Activated naive CD4-positive, alpha-beta T cell treated with anti-CD3 and anti-CD28 coated beads for 36 hours (primary cell): ENCODE results near the gene ROCK2. TPM values are rescaled to one million over a fixed set of nuclear protein-coding genes. Genes with fewer than 3 reads are reported as not detected.

ENCODE experiments used
- CTCF ChIA-PET: fragments of 350-600 bp; sonication (Branson Sonifier 250); formaldehyde crosslinking; loops from one replicate; lab custom pipeline; 2021; ENCODE audit warnings: antibody characterized with exemption; lab: Charles Lee
- DNase-seq: peaks from one replicate; pipeline ENCODE4 v3.0.0-alpha.2; 2020
- H3K27ac Mint-ChIP-seq: one replicate; pipeline ENCODE4 v1.8.0; 2021; ENCODE audit warnings: mild to moderate bottlenecking, mixed read lengths
- H3K27me3 Mint-ChIP-seq: one replicate; pipeline ENCODE4 v1.8.0; 2021; ENCODE audit warnings: low read depth, mixed read lengths
- H3K36me3 Mint-ChIP-seq: one replicate; pipeline ENCODE4 v1.8.0; 2021; ENCODE audit warnings: low read depth, mixed read lengths
- H3K4me1 Mint-ChIP-seq: one replicate; pipeline ENCODE4 v1.8.0; 2021; ENCODE audit warnings: low read depth, mixed read lengths
- H3K4me3 Mint-ChIP-seq: one replicate; pipeline ENCODE4 v1.8.0; 2021; ENCODE audit warnings: mild to moderate bottlenecking, moderate library complexity, mixed read lengths
- H3K9me3 Mint-ChIP-seq: one replicate; pipeline ENCODE4 v1.8.0; 2021; ENCODE audit warnings: mixed read lengths
- intact Hi-C: fragments of 100-400 bp; cut with micrococcal nuclease; formaldehyde crosslinking; loops from one replicate; pipeline ENCODE4 v1.15.1; 2023
- total RNA-seq, 2 experiments: library from RNA; stranded (reverse); gene quantifications; one replicate each; pipeline ENCODE4 v1.2.3, GENCODE V29; 2021

Gene ROCK2
- total RNA-seq, 2 experiments from 2014 or later: 8.4 to 9.4 TPM

DNA sequence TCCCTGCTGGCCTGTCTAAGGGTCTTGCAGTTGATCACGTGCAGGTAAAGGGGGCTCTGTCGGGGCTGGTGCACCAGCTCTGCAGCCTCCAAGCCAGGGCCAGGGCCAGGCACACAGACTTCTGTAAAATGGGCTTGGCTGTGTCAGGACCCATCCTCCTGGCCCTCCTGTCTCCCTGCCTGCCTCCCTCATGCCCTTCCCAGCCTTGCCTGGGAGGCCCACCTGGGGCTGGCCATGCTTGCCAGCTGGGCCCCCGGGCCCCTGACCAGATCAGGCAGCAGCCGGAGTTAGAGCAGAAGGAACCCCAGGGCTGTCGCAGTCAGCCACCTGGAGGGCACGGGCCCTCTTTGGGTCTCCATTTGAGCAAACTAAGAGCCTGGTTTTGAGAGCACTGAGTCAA, 187.1 kb downstream of the ROCK2 start:
- DNase-seq: no peak
- Mint-ChIP-seq H3K4me1 (peaks cover 25% of the 10 kb centered on the region), H3K27me3 (no peaks in the 10 kb centered on the region), H3K36me3 (no peaks in the 10 kb centered on the region), H3K4me3 (peak overlapping the region; percentile 39), H3K27ac (no peak overlapping the region), H3K9me3 (no peaks in the 10 kb centered on the region)
- intact Hi-C loops: no loop called here
- CTCF ChIA-PET: interaction anchor here (4.5 kb wide), 1 partner anchor 25 kb away, joined by 30 read pairs; a partner anchor contains a TSS

DNA sequence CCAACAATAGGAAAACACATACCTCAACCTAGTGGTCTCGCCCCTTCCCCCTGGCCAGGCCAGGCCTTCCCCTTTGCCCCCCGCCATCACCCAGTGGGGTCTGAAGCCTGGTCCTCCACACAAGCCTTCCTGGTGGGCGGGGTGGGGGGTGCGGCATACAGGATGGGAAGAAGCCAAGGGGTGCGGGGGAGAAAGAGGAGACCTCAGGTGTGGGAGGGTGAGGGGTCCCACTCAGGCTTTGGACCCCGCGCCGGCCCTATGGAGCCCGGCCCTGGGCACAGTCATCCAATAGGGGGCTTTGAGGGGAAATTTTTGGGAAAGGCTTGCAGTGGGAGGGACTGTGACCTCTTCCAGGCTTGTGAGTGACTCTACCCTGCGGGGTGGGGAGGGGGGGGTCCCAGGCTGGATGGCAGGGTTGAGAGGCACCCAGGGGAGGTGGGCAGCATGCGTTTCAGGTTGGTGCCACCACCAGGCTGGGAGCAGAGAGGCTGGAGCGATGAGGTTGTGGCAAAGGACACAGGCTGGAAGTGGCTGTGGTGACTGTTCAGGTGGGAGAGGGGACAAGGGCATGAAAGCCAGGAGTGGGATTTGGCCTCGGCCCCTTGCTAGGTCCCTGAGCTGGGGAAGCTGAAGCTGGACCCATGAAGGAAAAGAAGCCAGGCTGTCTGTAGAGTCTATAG, 187.9 kb downstream of the ROCK2 start:
- intact Hi-C loops: no loop called here
- H3K4me1 Mint-ChIP-seq: peaks cover 22% of the 10 kb centered on the region
- H3K9me3 Mint-ChIP-seq: no peaks in the 10 kb centered on the region
- H3K27me3 Mint-ChIP-seq: no peaks in the 10 kb centered on the region
- H3K27ac Mint-ChIP-seq: no peak overlapping the region
- CTCF ChIA-PET: interaction anchor here (4.5 kb wide), 1 partner anchor 24 kb away, joined by 30 read pairs; a partner anchor contains a TSS
- no peak for DNase-seq
- peak overlapping the region; percentile 69 for H3K4me3 Mint-ChIP-seq
- H3K36me3 Mint-ChIP-seq: no peaks in the 10 kb centered on the region

DNA sequence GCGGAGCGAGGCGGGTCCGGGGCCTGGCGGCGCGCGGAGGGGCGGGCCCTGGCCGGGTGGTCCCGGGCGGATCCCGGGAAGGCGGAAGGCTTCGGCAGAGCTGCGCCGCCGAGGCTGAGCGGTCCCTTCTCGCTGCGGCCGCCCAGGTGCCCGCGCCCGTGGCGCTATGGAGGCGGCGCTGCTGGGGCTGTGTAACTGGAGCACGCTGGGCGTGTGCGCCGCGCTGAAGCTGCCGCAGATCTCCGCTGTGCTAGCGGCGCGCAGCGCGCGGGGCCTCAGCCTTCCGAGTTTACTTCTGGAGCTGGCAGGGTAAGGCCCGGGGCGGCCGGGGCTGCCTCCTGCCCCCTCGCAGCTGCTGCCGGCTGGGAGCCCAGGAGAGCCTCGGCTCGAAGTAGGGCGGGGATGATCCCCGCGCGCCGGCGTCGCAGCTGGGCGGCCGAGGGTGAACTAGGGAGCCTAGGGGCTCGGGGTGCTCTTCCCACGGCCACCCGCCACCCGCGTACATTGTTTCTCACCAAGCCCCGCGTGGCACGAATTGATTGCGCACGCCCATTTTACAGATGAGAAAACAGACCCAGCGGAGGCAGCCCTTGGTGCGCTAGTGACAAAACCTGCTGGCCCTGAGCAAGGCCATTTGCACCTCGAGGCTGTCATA, 188.9 kb downstream of the ROCK2 start, which contains the start of gene SLC66A3:
TSS of gene SLC66A3 (plus strand) at position 87 of the 655 bp plus-strand sequence. CDS start at position 167, 80 bp downstream.
- Mint-ChIP-seq H3K27me3 (no peaks in the 10 kb centered on the region), H3K4me3 (peak within 1 kb of the TSS; percentile 76), H3K9me3 (no peaks in the 10 kb centered on the region), H3K27ac (peak within 1 kb of the TSS; percentile 61), H3K36me3 (no peaks in the 10 kb centered on the region), H3K4me1 (peaks cover 15% of the 10 kb centered on the region)
- intact Hi-C loops: loop anchor here (1.0 to 2.0 kb wide), 8 partner anchors 23 to 591 kb away; partner anchors contain the start of genes E2F6, LPIN1, PDIA6 and ROCK2
- peak; percentile 73 for DNase-seq
- CTCF ChIA-PET: interaction anchor here (0.6 to 4.5 kb wide), 4 partner anchors 13 to 207 kb away, joined by 3 to 30 read pairs (median 4); a partner anchor contains a TSS

DNA sequence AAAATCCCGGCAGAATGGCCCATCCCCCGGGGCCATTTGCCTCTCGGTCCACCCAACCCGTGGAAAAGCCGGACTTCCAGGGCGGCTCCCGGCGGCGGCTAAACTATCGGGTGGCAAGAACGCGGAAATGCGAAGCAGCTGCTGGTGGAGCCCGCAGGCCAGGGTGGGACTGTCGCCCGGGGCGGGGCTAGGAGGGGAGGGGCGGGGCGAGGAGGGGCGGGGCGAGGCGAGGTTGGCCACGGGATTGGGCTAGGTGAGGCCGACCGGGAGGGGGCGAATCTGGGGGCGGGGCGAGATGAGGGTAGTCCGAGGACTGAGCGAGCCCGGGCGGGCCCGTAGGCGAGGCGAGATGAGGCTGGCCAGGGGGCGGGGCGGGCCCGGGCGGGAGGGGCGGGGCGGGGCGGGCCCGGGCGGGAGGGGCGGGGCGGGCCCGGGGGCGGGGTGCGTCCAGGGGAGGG, 189.5 kb downstream of the ROCK2 start:
- peak overlapping the region; percentile 61 for H3K27ac Mint-ChIP-seq
- H3K4me1 Mint-ChIP-seq: peaks cover 9% of the 10 kb centered on the region
- peak; percentile 99 for DNase-seq
- H3K36me3 Mint-ChIP-seq: no peaks in the 10 kb centered on the region
- intact Hi-C loops: loop anchor here (1.0 to 2.0 kb wide), 8 partner anchors 23 to 592 kb away; partner anchors contain the start of genes E2F6, LPIN1, PDIA6 and ROCK2
- H3K4me3 Mint-ChIP-seq: peak overlapping the region; percentile 76
- CTCF ChIA-PET: interaction anchor here (1.0 to 4.5 kb wide), 2 partner anchors 13 to 22 kb away, joined by 3 to 30 read pairs; a partner anchor contains a TSS
- no peaks in the 10 kb centered on the region for H3K9me3 Mint-ChIP-seq
- no peaks in the 10 kb centered on the region for H3K27me3 Mint-ChIP-seq

GRCh38 chr2:11154016-11154922, 190.2 kb downstream of the ROCK2 start:
- Mint-ChIP-seq H3K27me3 (no peaks in the 10 kb centered on the region), H3K9me3 (no peaks in the 10 kb centered on the region), H3K36me3 (no peaks in the 10 kb centered on the region), H3K4me3 (peak overlapping the region; percentile 76), H3K4me1 (peaks cover 9% of the 10 kb centered on the region), H3K27ac (peak overlapping the region; percentile 61)
- CTCF ChIA-PET: interaction anchor here (1.2 to 4.5 kb wide), 2 partner anchors 10 to 22 kb away, joined by 4 to 30 read pairs; a partner anchor contains a TSS
- peak; percentile 22 for DNase-seq
- intact Hi-C loops: loop anchor here (2.0 kb wide), 2 partner anchors 47 to 593 kb away; partner anchors contain the start of gene LPIN1

GRCh38 chr2:11152591-11152990, 191.8 kb downstream of the ROCK2 start:
- Mint-ChIP-seq H3K27ac (no peak overlapping the region), H3K36me3 (no peaks in the 10 kb centered on the region), H3K4me1 (peaks cover 9% of the 10 kb centered on the region), H3K27me3 (no peaks in the 10 kb centered on the region), H3K4me3 (no peak overlapping the region), H3K9me3 (no peaks in the 10 kb centered on the region)
- intact Hi-C loops: no loop called here
- DNase-seq: no peak
- CTCF ChIA-PET: interaction anchor here (1.2 kb wide), 1 partner anchor 20 kb away, joined by 6 read pairs; a partner anchor contains a TSS

DNA sequence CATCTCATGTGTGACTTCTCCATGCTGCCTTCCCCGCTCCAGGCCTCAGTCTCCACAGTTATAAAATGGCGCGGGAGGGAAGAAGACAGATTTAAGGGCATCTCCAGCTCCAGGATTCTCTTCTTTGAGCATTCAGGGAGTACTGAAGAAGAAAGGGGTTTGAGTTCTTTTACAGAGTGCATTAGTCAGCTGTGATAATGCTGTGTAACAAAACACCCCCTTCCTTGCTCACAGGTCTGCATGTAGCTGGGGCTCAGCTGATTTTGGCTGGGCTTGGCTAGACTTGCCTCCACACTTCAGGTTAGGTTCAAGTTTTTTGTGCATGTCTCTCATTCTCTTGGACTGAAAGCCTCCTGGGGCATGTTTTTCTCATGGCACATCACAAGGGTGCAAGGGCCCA, 197.2 kb downstream of the ROCK2 start:
- H3K27ac Mint-ChIP-seq: no peak overlapping the region
- H3K27me3 Mint-ChIP-seq: no peaks in the 10 kb centered on the region
- no peak for DNase-seq
- no peaks in the 10 kb centered on the region for H3K4me1 Mint-ChIP-seq
- intact Hi-C loops: no loop called here
- CTCF ChIA-PET: no interaction called here
- no peak overlapping the region for H3K4me3 Mint-ChIP-seq
- no peaks in the 10 kb centered on the region for H3K36me3 Mint-ChIP-seq
- peaks cover 5% of the 10 kb centered on the region for H3K9me3 Mint-ChIP-seq

DNA sequence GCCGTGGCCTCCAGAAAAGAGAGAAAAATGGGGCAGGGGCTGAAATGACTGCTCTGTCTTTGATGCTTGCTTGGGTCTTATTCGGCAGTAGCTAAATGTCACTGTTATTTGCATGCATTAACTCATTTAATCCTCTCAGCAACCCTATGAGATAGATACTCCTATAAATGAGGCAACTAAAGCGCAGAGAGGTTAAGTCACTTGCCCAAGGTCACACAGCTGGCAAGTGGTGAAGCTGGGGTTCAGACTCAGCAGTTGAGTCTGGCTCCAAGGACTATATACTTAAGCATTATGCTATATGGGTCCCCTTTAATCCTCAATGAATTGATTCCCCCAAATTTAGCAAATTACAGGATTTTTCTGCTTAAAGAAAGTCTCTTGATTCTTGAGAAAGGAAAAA, 198.4 kb downstream of the ROCK2 start:
- Mint-ChIP-seq H3K36me3 (no peaks in the 10 kb centered on the region), H3K4me3 (no peak overlapping the region), H3K4me1 (no peaks in the 10 kb centered on the region), H3K27ac (no peak overlapping the region), H3K9me3 (peaks cover 5% of the 10 kb centered on the region), H3K27me3 (no peaks in the 10 kb centered on the region)
- intact Hi-C loops: no loop called here
- CTCF ChIA-PET: no interaction called here
- DNase-seq: no peak

GRCh38 chr2:11145350-11145749, 199.1 kb downstream of the ROCK2 start:
- Mint-ChIP-seq H3K9me3 (peaks cover 5% of the 10 kb centered on the region), H3K27me3 (no peaks in the 10 kb centered on the region), H3K27ac (no peak overlapping the region), H3K4me3 (no peak overlapping the region), H3K4me1 (no peaks in the 10 kb centered on the region), H3K36me3 (no peaks in the 10 kb centered on the region)
- CTCF ChIA-PET: no interaction called here
- DNase-seq: no peak
- intact Hi-C loops: no loop called here

DNA sequence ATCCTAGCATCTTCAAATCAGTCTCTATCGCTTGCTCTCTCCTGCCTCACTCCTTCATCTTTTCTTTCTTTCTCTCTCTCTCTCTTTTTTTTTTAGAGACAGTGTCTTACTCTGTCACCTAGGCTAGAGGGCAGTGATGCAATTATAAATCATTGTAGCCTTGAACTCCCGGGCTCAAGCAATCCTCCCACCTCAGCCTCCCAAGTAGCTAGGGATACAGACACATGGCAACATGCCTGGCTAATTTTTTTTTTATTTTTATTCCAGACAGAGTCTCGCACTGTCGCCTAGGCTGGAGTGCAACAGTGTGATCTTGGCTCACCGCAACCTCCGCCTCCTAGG, 199.7 kb downstream of the ROCK2 start:
- Mint-ChIP-seq H3K4me1 (no peaks in the 10 kb centered on the region), H3K36me3 (no peaks in the 10 kb centered on the region), H3K27me3 (no peaks in the 10 kb centered on the region), H3K4me3 (no peak overlapping the region), H3K9me3 (peaks cover 5% of the 10 kb centered on the region), H3K27ac (no peak overlapping the region)
- intact Hi-C loops: no loop called here
- DNase-seq: no peak
- CTCF ChIA-PET: interaction anchor here (0.6 to 3.7 kb wide), 3 partner anchors 9 to 429 kb away, joined by 4 to 27 read pairs (median 4); a partner anchor contains a TSS

DNA sequence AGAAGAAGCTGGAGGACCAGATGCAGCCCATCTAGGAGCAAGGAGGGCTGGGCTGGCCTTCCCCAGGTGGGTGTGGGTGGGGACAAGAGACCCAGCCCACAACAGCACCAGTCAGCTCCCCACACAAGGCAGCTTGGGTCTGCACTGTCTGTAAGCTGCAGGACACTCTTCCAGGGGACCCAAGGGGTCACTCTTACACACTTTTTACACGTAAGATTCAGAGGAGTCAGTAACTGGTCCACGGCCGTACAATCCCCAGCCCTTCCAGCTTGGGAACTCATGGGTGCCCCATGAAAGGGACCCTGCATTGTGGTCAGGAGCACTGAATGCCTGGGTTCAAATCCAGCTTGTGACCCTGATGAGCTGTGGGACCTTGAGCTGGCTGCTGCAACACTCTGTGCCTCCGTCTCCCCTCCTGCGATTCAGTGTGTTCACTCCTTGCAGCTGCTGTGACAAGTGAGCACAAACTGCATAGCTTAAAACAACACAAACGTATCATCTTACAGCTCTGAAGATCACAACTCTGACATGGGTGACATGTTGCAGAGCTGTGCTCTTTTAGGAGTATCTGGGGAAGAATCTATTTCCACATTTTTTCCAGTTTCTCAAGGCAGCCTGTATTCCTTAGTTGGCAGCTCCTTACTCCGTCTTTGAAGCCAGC, 200.2 kb downstream of the ROCK2 start:
- no peak overlapping the region for H3K27ac Mint-ChIP-seq
- peaks cover 5% of the 10 kb centered on the region for H3K9me3 Mint-ChIP-seq
- DNase-seq: no peak
- CTCF ChIA-PET: interaction anchor here (0.6 to 3.7 kb wide), 5 partner anchors 10 to 429 kb away, joined by 3 to 27 read pairs (median 4); a partner anchor contains a TSS
- intact Hi-C loops: no loop called here
- H3K4me3 Mint-ChIP-seq: no peak overlapping the region
- no peaks in the 10 kb centered on the region for H3K4me1 Mint-ChIP-seq
- H3K36me3 Mint-ChIP-seq: no peaks in the 10 kb centered on the region
- no peaks in the 10 kb centered on the region for H3K27me3 Mint-ChIP-seq
